ENCODE measurements around the gene ZNF554.
"Not testable (repeated sequence)": the region's sequence is repeated elsewhere in the genome, so short reads cannot be mapped to it uniquely, and the experiment has no call there.

ZNF554 gene

DNA sequence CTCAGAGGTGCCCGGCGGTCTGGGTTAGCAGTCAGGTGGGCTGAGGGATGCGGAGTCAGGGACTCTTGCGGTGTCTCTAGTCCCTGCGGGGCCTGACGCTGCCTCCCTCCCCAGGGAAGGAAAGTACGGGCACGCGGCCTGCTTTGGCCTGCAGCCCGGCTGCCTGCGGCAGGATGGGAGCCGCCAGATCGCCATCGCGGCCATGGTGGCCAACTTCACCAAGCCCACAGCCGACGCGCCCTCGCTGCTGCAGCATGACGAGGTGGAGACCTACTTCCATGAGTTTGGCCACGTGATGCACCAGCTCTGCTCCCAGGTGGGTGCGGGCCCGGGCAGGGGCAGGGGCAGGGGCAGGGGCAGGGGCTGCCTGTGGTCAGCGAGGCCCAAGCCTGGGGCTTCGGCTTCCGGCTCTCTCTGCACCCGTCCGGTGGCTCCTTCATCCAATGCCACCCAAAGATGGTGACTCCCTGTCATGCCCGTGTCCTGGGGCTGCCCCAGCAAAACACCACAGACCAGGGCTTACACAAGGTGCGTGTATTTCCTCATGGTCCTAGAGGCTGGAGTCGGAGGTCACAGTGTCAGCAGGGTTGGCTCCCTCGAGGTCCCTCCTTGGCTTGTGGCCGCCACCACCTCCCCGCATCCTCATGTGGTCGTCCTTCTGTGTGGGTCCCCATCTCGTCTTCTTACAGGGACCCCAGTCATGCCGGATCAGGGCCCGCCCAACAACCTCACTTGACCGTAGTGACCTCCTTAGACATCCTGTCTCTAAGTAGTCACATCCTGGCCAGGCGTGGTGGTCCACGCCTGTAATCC lies 11.3 kb upstream of the ZNF554 start:
- no peak for FAIRE-seq

DNA sequence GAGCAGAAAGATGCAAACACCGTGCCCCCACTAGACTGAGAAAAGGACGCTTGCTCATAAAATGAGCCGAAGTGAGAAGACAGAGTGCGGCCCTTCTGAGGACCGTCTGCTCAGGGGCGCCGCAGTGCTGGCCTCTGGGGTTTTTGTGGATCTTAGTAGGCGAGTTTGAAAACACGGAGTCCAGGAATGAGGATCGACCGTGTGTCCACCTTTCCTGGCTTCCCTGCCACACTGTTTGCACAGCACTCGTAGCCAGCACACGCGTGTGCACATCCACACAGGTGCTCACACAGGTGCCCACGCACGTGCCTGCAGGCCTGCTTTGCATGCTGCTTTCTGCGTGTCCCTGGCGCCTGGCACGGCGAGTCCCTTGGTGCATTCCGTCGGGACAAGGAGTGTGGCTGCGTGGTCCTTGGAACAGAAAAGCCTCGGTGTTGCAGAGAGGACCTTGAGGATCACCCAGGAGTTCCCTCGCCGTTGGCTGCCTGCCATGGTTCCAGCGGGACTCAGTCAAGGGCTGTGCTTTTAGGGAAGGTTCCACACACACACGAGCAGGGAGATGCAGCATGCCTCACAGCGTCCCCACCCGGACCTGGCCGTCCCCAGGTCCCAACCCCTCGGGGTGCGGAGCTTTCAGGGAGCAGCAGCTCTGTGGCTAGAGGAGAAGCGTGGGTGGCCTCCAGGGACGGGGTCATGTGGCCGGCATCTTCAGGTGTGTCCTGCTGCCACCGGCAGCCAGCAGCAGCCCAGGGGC lies 10.1 kb upstream of the ZNF554 start:
- FAIRE-seq: no peak

DNA sequence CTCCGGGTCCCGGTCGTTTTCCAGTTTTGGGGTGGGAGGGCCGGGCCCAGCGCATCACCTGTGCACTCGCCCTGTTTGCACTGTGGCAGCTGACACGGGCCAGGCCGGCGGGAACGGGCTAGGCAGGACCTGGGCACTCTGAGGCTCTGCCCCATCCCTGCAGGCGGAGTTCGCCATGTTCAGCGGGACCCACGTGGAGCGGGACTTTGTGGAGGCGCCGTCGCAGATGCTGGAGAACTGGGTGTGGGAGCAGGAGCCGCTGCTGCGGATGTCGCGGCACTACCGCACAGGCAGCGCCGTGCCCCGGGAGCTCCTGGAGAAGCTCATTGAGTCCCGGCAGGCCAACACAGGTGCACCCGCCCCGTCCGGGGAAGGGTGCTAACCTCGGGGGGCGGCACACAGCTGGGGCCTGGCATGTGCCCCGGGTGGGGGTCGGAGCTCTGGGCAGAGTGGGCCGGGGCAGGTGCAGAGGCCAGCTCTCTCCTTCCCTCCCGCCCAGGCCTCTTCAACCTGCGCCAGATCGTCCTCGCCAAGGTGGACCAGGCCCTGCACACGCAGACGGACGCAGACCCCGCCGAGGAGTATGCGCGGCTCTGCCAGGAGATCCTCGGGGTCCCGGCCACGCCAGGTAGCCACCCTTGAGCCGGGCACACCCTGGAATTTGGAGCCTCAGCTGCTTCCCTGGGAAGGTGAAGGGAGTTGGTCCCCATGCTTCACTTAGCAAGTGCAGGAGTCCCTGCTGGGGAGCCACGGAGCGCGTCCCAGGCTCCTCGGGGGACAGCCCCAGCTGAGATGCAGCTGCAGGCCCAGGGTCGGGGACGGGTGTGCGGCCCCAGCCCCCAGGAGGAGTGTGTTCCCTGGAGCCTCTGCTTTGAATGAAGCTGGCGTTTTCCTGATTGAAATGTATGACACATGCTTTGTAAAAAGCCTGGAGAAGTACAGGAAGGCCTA lies 9.3 kb upstream of the ZNF554 start:
- FAIRE-seq: no peak

DNA sequence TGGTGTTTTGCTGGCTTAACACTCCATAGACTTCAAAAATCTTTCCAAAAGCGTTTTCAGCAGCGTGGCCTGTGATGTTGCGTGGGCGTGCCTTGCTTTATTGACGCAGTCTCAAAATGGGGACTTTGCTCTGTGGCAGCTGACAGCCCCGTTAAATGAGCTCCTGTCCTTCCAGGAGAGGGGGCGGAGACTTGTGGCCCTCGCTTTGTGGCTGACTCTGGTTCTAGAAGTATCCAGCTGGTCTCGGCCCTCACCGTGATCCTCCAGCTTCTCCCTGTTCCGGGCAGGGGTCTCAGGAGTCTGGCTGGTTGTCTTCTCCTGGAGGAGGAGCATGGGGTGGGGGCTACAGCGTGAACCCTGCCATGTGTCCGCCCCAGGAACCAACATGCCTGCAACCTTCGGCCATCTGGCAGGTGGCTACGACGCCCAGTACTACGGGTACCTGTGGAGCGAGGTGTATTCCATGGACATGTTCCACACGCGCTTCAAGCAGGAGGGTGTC lies 8.4 kb upstream of the ZNF554 start:
- no peak for FAIRE-seq

DNA sequence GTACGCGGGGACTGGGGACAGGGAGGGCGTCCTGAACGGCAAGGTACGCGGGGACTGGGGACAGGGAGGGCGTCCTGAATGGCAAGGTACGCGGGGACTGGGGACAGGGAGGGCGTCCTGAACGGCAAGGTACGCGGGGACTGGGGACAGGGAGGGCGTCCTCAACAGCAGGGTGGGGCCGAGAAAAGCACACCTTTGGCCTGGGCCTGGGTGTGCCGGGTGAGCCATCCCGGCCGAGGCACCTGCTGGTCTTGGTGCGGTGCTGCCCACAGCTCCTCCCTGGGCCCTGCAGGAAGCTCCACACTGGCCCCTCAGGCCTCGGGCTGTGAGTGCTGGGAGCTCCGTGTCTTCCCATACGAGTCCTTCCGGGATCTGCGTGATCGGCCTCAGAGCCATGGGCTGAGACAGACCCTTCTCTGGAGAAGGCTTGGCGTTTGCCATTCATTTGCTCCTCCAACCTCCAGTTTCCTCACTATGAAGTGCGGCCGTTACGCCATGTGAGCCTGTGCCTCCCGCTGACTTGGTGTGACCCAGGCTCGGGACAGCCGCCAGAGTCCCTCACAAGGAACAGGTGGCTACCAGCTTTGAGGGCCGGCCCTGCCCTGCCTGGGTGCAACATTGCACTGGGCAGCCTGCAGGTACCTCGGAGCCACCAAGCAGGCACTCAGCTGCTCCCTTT lies 7.8 kb upstream of the ZNF554 start:
- FAIRE-seq: no peak

DNA sequence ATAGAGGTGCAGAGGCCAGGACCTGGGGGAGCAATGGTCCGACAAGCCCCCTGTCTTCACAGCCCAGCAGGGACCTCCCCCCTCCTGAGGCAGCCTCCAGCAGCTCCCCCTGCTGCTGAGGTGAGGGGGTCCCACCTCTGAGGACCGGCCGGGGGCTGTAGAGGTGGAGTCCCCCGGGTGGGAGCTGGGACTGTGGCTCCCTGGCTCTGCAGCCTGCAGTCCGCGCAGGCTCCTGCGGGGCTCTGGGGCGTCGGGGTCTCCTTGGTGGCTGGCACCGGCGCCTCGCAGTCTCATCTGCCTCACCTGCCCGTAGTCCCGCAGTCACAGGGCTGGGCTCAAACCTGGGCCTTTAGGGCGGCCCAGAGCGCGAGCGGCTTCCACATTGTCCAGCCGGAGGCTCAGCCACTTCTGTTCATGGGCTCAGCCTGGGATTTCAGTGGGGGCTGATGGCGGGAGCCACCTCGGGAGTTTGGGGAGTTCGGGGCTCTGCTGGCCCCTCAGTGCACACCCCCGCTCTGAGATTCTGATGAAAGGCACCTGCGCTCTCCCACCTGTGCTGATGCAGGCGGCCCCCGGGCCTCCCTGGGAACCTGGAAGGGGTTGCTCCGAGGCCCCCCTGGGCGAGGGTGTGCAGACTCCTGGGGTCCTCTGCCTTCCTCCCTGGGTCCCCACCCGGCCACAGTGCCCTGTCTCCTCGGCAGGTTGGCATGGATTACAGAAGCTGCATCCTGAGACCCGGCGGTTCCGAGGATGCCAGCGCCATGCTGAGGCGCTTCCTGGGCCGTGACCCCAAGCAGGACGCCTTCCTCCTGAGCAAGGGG lies 7.0 kb upstream of the ZNF554 start:
- FAIRE-seq: no peak

DNA sequence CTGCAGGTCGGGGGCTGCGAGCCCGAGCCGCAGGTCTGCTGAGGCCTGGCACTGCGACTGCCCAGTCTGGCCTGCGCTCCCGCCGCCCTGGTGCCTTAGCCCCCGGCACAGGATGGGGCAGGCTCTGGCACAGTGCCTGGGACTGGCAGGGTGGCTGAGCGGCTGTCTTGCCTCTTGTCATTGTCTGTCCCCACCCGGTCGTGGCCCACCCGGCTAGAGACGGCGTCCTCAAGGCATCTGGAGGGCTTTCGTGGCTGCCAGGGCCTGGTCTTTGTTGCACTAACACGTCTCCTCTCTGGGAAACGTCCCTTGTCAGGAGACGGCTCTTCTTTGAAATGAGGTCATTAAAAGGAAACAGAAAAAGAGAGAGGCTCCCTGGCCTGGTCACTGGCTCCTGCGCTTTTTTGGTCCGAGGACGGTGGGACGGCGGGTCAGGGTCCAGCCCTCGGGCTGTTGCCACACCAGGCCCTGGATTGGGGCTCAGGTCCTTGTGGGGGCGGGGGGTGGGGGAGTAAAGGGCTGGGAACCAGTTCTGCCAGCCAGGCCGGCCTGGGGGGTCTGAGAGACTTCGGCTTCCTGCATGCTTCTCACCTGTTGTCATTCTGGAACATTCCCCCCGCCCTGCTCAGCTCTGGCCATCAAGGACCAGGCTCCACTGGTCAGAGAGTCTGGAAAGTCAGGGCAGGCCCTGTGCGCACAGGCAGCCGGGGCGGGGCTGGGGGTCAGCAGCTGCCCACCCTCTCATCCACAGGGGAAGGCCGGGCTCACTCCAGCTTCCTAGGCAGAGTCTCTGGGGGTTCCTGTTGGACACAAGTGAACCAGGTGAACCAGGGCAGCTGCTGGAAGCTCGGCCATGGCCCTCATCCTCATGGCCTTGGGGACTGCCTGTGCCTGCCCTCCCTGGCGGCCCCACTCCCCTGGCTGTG lies 6.2 kb upstream of the ZNF554 start:
- no peak for FAIRE-seq

DNA sequence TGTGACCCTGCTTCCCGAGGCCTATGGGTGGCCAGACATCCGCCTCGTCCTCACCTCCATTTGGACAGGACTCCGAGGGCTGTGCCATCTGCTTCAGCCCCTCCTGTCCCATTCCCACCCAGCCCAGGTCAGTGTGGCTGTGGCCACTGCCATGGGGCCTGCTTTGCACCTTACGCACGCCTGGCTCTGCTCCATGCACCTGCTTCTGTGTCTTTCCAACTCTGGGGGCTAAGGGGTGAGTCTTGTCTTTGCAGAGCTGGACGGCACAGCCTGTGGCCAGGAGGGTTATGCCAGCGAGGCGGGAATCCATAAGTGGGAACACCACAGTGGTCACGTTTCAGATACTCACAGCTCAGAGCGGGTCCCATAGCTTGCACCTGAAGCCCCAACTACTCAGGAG lies 5.2 kb upstream of the ZNF554 start:
- no peak for FAIRE-seq

DNA sequence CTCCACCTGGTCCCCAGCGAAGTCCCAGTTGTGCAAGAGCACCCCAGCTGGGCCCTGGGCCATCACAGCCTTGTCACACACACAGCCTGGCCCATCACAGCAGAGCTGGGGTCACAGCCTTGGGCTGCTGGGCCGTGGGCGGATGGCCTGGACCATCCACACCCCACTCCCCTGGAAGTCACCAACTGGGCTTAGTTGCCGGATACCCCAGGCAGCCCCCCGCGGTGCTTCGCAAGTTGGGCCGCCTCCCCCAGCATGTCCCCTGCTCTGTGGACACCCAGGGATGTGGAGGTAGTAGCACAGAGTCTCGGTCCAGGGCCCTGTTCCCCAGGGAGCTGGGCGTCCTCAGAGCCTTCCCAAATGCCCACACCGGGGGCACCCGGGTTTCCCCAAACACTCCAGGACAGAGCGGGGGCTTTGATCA lies 4.5 kb upstream of the ZNF554 start:
- no peak for FAIRE-seq

DNA sequence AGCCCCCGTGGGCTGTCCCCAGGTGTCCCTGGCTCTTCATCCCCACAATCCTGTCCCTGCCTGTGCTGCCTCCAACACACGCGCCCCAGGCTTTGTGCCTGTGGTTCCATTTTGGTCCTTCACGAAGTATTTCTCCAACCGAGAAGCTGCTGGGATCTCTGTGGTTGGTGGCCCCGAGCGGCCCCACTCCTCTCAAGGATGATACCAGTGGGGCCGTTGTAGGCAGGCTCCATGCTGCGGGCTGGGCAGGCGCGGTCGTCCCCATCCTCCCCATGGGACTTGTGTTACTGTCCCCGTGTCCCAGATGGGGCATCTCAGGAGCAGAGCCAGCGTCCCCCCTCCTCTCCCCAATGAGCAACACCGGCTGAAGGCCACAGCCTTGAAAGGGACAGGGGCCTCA lies 3.7 kb upstream of the ZNF554 start:
- FAIRE-seq: no peak

DNA sequence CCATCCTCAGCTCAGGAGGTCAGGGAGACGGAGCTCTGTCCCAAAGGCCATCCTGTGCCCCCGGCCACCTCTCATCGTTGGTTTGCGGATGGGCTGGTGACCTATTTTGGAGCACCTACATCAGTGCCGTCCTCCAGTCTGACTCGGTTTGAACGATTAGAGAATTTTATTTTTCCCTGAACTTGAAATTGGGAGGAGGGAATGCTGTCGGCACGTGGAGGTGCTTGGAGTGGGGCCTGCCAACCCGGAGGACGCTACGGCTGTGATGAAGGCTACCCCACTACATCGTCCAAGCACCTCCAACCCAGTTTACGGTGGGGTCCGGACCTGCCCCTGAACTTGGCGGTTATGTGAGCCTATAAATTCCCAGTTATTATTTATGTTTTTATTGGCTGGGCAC lies 3.0 kb upstream of the ZNF554 start:
- no peak for FAIRE-seq

DNA sequence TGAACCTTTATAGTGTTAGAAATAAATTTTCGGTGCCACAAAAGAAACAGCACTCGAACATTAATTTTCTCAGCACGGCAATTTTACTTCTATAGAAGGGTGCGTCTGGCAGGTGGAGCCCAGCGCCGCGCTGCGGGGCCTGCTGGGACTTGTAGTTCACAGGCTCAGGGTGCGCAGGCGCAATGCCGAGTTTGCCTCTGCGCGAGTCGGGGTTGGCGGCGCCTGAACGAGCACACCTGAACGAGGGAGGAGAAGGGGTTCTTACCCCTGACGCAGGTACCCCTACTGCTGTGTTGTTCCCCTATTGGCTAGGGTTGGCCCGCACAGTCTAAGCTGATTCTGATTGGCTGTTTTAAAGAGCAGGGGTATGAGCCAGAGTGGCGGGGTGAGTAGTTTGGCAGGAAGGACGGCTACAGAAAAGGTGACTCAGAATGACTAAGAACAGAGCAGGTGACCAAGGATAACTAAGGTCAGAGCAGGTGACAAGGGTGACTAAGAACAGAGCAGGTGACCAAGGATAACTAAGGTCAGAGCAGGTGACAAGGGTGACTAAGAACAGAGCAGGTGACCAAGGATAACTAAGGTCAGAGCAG lies 2.3 kb upstream of the ZNF554 start:
- not testable (repeated sequence) for FAIRE-seq

DNA sequence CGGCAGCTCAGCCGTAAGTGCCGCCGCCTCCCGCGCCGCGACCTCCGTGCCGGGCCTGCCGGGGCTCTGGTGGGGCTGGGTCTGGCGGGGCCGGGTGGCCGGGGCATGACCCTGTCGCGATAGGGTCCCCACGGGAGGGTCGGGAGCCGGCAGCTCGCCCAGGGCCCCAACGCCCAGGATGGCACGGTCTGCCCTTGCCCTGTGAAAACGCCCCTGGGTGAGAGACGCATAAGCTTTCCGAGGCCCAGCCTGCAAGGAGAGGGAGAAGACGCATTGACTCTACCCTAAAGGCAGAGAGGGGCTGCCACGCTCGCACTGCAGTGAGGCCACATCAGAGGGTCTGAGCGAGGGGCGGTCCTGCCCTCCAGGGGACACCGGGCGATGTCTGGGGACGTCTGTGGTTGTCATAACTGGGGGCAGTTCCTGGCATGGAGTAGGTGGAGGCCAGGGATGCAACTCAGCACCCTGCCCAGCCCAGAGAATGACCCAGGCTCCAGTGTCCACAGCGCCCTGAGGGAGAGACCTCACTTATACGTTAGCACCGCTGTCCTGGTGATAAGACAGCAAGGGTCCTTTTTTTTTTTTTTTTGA lies 539 bp downstream of the ZNF554 start:
- no peak for FAIRE-seq

DNA sequence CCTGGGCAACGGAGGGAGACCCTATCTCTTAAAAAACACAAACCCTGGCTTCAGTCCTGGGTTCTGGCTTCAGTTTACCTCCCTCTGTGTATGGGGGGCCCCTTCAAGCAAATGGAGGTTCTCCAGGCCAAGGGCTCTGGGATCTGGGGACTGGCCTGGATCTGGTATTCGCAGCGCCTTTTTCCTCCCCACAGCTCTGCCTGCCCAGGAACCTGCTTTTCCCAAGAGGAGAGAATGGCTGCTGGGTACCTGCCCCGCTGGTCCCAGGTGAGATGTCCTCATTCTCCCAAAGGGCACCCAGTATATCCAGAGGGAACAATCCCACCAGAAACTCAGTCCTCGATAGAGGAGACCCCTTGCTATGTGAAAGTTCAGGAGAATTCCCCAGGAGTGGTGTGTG lies 3.2 kb downstream of the ZNF554 start:
- FAIRE-seq: no peak

DNA sequence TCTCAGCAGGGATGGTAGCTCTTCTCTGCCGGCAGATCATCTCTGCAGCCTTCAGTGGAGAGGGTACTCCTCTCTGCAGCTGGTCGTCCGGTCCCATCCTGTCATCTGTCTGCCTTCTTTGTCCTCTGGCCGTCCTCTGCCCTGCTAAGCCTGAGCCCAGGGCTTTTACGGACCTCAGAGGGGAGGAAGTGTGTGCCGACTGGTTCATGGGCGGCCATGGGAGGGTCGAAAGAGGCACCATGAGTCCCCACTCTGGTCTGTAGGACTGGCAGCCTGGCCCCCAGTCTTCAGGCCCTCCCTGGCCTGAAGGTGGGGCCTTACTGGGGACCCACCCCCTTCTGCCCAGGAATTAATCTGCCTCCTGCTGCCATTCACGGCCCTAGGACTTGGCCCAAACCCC lies 4.0 kb downstream of the ZNF554 start:
- no peak for FAIRE-seq

DNA sequence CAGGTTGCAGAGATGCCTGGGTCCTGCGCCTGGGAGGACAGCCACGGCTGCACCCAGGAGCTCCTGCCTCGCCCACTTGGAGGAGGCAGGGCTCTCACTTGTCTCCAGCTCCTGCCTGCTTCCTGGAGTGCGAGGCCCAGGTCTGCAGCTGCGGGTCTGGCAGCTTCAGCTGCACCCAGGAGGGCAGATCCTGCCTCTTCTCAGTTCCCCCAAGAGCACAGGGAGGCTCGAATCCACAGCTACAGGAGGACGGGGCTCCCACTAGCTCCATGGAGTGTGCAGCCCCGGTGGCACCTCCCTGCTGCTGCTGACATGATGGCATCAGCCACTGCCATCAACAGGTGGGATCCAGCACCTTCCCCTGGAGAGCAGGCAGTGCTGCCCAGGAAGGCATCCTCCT lies 4.5 kb downstream of the ZNF554 start:
- no peak for FAIRE-seq

DNA sequence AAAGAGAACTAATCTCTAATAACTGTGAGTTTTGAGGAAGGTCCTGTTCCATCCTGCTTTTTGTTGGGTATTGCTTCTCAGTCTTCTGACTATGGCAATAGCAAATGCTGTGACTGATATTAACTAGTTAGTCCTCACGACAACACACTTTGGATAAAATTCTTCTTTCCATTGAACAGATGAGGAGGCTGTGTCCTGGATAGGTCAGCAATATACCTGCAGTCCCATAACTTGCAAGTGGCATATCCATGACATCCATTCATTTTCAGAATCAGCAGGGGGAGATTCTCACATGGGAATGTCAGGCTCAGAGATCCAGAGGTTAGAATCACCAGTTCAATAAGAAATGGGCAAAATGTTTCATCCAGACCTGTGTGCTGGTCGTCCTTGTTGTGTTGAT lies 7.4 kb downstream of the ZNF554 start:
- no peak for FAIRE-seq

DNA sequence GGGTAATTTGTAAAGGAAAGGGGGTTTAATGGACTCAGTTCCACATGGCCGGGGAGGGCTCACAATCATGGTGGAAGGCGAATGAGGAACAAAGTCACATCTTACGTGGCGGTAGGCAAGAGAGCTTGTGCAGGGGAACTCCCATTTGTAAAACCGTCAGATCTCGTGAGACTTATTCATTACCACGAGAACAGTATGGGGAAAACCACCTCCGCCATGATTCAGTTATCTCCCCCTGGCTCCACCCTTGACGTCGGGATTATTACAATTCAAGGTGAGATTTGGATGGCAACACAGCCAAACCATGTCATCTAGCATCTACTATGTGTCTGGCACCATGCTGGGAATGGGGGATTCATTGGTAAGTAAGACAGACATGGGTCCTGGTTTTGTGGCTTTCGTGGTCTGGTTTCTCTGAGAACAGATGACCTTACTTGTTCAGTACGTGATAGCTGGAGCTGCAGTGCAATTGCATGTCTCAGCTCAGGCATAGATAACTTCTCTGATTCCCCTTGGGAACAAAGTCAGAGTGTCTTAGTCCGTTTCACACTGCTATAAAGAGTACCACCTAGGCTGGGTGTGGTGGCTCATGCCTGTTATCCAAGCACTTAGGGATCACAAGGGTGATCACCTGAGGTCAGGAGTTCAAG lies 8.3 kb downstream of the ZNF554 start:
- FAIRE-seq: no peak

DNA sequence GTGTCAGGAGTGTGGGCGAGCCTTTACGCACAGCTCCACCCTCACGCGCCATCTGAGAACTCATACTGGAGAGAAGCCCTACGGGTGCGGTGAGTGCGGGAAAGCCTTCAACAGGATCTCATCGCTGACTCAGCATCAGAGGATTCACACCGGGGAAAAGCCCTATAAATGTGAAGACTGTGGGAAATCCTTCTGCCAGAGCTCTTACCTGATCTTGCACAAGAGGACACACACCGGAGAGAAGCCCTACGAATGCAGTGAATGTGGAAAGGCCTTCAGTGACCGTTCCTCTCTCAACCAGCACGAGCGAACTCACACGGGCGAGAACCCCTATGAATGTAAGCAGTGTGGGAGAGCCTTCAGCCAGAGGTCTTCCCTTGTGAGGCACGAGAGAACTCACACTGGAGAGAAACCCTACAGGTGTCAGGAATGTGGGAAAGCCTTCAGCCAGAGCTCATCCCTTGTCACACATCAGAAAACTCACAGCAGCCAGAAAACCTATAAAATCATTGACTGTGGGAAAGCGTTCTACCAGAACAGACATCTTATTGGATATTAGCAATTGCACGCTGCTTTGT lies 14.7 kb downstream of the ZNF554 start:
- FAIRE-seq: no peak

Measured in TTC549 (cell line).